HEK293T (cell line): ENCODE data around the gene BBS9.

Experiments
- CTBP1 ChIP-seq: fragments of 450-650 bp; IDR thresholded peaks from 2 replicates; pipeline ENCODE4 v1.6.1; 2016; ENCODE audit warnings: borderline replicate concordance
- FOXA1 ChIP-seq: fragments of 450-650 bp; IDR thresholded peaks from 2 replicates; pipeline ENCODE4 v1.6.1; 2016; ENCODE audit warnings: mild to moderate bottlenecking
- FOXK2 ChIP-seq: fragments of 450-650 bp; IDR thresholded peaks from 2 replicates; pipeline ENCODE4 v1.6.1; 2016; ENCODE audit warnings: mild to moderate bottlenecking
- PKNOX1 ChIP-seq: fragments of 450-650 bp; IDR thresholded peaks from 2 replicates; pipeline ENCODE4 v1.6.1; 2016

- TF ChIP-seq PKNOX1 (no peak), CTBP1 (no peak), FOXK2 (no peak), FOXA1 (no peak)
Observed at GRCh38 chr7:33400214-33400538, 270.8 kb downstream of the BBS9 start.
